ENCODE data around the gene AGK.

The AGK gene

GRCh38 chr7:141519623-141520022 lies 31.6 kb upstream of the AGK start:
- no peak overlapping the region for H3K27ac ChIP-seq
- TF ChIP-seq CTCF (IDR thresholded peaks at IDR 0.05), result no peak
- no peak for TF ChIP-seq ZFX (IDR thresholded peaks at IDR 0.05; ENCODE audit: borderline replicate concordance)

GRCh38 chr7:141522657-141523342 lies 28.4 kb upstream of the AGK start:
- H3K27ac ChIP-seq, result no peak overlapping the region
- no peak for TF ChIP-seq CTCF (IDR thresholded peaks at IDR 0.05)
- no peak for TF ChIP-seq ZFX (IDR thresholded peaks at IDR 0.05; ENCODE audit: borderline replicate concordance)

- H3K27ac ChIP-seq, result no peak overlapping the region
- TF ChIP-seq ZFX (IDR thresholded peaks at IDR 0.05; ENCODE audit: borderline replicate concordance) (no peak), CTCF (IDR thresholded peaks at IDR 0.05) (no peak)
These were observed 25.2 kb upstream of the AGK start for GRCh38 chr7:141525973-141526514.

- H3K27ac ChIP-seq, result no peak overlapping the region
- TF ChIP-seq ZFX (IDR thresholded peaks at IDR 0.05; ENCODE audit: borderline replicate concordance), result no peak
- TF ChIP-seq CTCF (IDR thresholded peaks at IDR 0.05), result no peak
These were observed 24.1 kb upstream of the AGK start for GRCh38 chr7:141527076-141527475.

GRCh38 chr7:141528399-141528798 lies 22.8 kb upstream of the AGK start:
- no peak for TF ChIP-seq ZFX (IDR thresholded peaks at IDR 0.05; ENCODE audit: borderline replicate concordance)
- TF ChIP-seq CTCF (IDR thresholded peaks at IDR 0.05), result no peak
- no peak overlapping the region for H3K27ac ChIP-seq

GRCh38 chr7:141533149-141533949 lies 17.9 kb upstream of the AGK start:
- TF ChIP-seq CTCF (IDR thresholded peaks at IDR 0.05) (peak; percentile 99), ZFX (IDR thresholded peaks at IDR 0.05; ENCODE audit: borderline replicate concordance) (no peak)
- H3K27ac ChIP-seq, result no peak overlapping the region
